ENCODE measurements around the gene PRPF39. TPM values are rescaled to one million over a fixed set of nuclear protein-coding genes. Genes with fewer than 3 reads are reported as not detected.
"Not testable (repeated sequence)": the region's sequence is repeated elsewhere in the genome, so short reads cannot be mapped to it uniquely, and the experiment has no call there.

Gene PRPF39
- total and polyA plus RNA-seq, 9 donors = 39.9 to 58.5 (median 44.8) TPM

GRCh38 chr14:45134051-45134958 is 50.4 kb downstream of the PRPF39 start, which contains the start of gene FKBP3:
FKBP3 (minus strand) TSS chr14:45134481; CDS start chr14:45134456, 25 bp downstream.
- H3K4me1 ChIP-seq (ENCODE audit: control insufficient read depth, insufficient read depth, low read length) = peaks cover 3% of the 10 kb centered on the region
- peak; percentile 100 for DNase-seq
- H3K4me3 ChIP-seq (ENCODE audit: low read length) = peak within 1 kb of the TSS; percentile 82
- under 1% methylated on average over 37 of the region's 53 CpGs for WGBS (ENCODE audit: insufficient coverage)
- H3K36me3 ChIP-seq (ENCODE audit: control insufficient read depth, insufficient read depth, low read length) = no peaks in the 10 kb centered on the region
- H3K9me3 ChIP-seq (replicated peaks; ENCODE audit: control insufficient read depth, low read depth, low read length) = no peaks in the 10 kb centered on the region
- H3K27ac ChIP-seq (ENCODE audit: low read length) = peak within 1 kb of the TSS; percentile 98
- H3K27me3 ChIP-seq (ENCODE audit: control insufficient read depth, insufficient read depth, low read length) = no peaks in the 10 kb centered on the region

- Histone ChIP-seq H3K27me3 (ENCODE audit: control insufficient read depth, insufficient read depth, low read length) (no peaks in the 10 kb centered on the region), H3K4me1 (ENCODE audit: control insufficient read depth, insufficient read depth, low read length) (peaks cover 3% of the 10 kb centered on the region), H3K4me3 (ENCODE audit: low read length) (peak overlapping the region; percentile 57), H3K27ac (ENCODE audit: low read length) (peak overlapping the region; percentile 98), H3K36me3 (ENCODE audit: control insufficient read depth, insufficient read depth, low read length) (no peaks in the 10 kb centered on the region), H3K9me3 (replicated peaks; ENCODE audit: control insufficient read depth, low read depth, low read length) (no peaks in the 10 kb centered on the region)
- no CpG with 5 or more reads among the region's 7 CpGs for WGBS (ENCODE audit: insufficient coverage)
- DNase-seq = peak; percentile 76
Observed at GRCh38 chr14:45135156-45135555, 51.2 kb downstream of the PRPF39 start.

- H3K4me1 ChIP-seq (ENCODE audit: control insufficient read depth, insufficient read depth, low read length) = peaks cover 3% of the 10 kb centered on the region
- DNase-seq = peak; percentile 99
- no peaks in the 10 kb centered on the region for H3K36me3 ChIP-seq (ENCODE audit: control insufficient read depth, insufficient read depth, low read length)
- peak within 1 kb of the TSS; percentile 98 for H3K27ac ChIP-seq (ENCODE audit: low read length)
- H3K27me3 ChIP-seq (ENCODE audit: control insufficient read depth, insufficient read depth, low read length) = no peaks in the 10 kb centered on the region
- peak within 1 kb of the TSS; percentile 57 for H3K4me3 ChIP-seq (ENCODE audit: low read length)
- no peaks in the 10 kb centered on the region for H3K9me3 ChIP-seq (replicated peaks; ENCODE audit: control insufficient read depth, low read depth, low read length)
- under 1% methylated on average over 46 of the region's 48 CpGs for WGBS (ENCODE audit: insufficient coverage)
Observed at GRCh38 chr14:45135659-45136395, 51.9 kb downstream of the PRPF39 start, which contains the start of gene FANCM. FANCM (plus strand) TSS chr14:45135930; CDS start chr14:45136032, 102 bp downstream.

- Histone ChIP-seq H3K36me3 (ENCODE audit: control insufficient read depth, insufficient read depth, low read length) (no peaks in the 10 kb centered on the region), H3K27ac (ENCODE audit: low read length) (peak overlapping the region; percentile 67), H3K9me3 (replicated peaks; ENCODE audit: control insufficient read depth, low read depth, low read length) (no peaks in the 10 kb centered on the region), H3K27me3 (ENCODE audit: control insufficient read depth, insufficient read depth, low read length) (no peaks in the 10 kb centered on the region), H3K4me1 (ENCODE audit: control insufficient read depth, insufficient read depth, low read length) (peaks cover 3% of the 10 kb centered on the region), H3K4me3 (ENCODE audit: low read length) (peak overlapping the region; percentile 57)
- no peak for DNase-seq
- WGBS (ENCODE audit: insufficient coverage) = 0% methylated on average over 4 of the region's 7 CpGs
Observed at GRCh38 chr14:45136399-45136798, 52.5 kb downstream of the PRPF39 start.

- DNase-seq = no peak
- H3K9me3 ChIP-seq (replicated peaks; ENCODE audit: control insufficient read depth, low read depth, low read length) = no peaks in the 10 kb centered on the region
- H3K4me1 ChIP-seq (ENCODE audit: control insufficient read depth, insufficient read depth, low read length) = peaks cover 3% of the 10 kb centered on the region
- no peaks in the 10 kb centered on the region for H3K27me3 ChIP-seq (ENCODE audit: control insufficient read depth, insufficient read depth, low read length)
- no peak overlapping the region for H3K27ac ChIP-seq (ENCODE audit: low read length)
- peaks cover 5% of the 10 kb centered on the region for H3K36me3 ChIP-seq (ENCODE audit: control insufficient read depth, insufficient read depth, low read length)
- WGBS (ENCODE audit: insufficient coverage) = 96% methylated on average over 6 of the region's 6 CpGs
- H3K4me3 ChIP-seq (ENCODE audit: low read length) = no peak overlapping the region
Observed at GRCh38 chr14:45140661-45141187, 56.8 kb downstream of the PRPF39 start.

- not testable (repeated sequence) for DNase-seq; H3K4me1 ChIP-seq (ENCODE audit: control insufficient read depth, insufficient read depth, low read length); H3K27ac ChIP-seq (ENCODE audit: low read length); H3K4me3 ChIP-seq (ENCODE audit: low read length); H3K9me3 ChIP-seq (replicated peaks; ENCODE audit: control insufficient read depth, low read depth, low read length); H3K27me3 ChIP-seq (ENCODE audit: control insufficient read depth, insufficient read depth, low read length); H3K36me3 ChIP-seq (ENCODE audit: control insufficient read depth, insufficient read depth, low read length)
- no CpG with 5 or more reads among the region's 8 CpGs for WGBS (ENCODE audit: insufficient coverage)
Observed at GRCh38 chr14:45142083-45142482, 58.2 kb downstream of the PRPF39 start.

GRCh38 chr14:45144658-45145057 is 60.7 kb downstream of the PRPF39 start:
- Histone ChIP-seq H3K36me3 (ENCODE audit: control insufficient read depth, insufficient read depth, low read length) (peaks cover 5% of the 10 kb centered on the region), H3K27me3 (ENCODE audit: control insufficient read depth, insufficient read depth, low read length) (no peaks in the 10 kb centered on the region), H3K9me3 (replicated peaks; ENCODE audit: control insufficient read depth, low read depth, low read length) (no peaks in the 10 kb centered on the region), H3K4me3 (ENCODE audit: low read length) (no peak overlapping the region), H3K27ac (ENCODE audit: low read length) (no peak overlapping the region), H3K4me1 (ENCODE audit: control insufficient read depth, insufficient read depth, low read length) (no peaks in the 10 kb centered on the region)
- no peak for DNase-seq

- no peak for DNase-seq
- Histone ChIP-seq H3K4me3 (ENCODE audit: low read length) (no peak overlapping the region), H3K27me3 (ENCODE audit: control insufficient read depth, insufficient read depth, low read length) (no peaks in the 10 kb centered on the region), H3K27ac (ENCODE audit: low read length) (no peak overlapping the region), H3K4me1 (ENCODE audit: control insufficient read depth, insufficient read depth, low read length) (no peaks in the 10 kb centered on the region), H3K9me3 (replicated peaks; ENCODE audit: control insufficient read depth, low read depth, low read length) (no peaks in the 10 kb centered on the region), H3K36me3 (ENCODE audit: control insufficient read depth, insufficient read depth, low read length) (peaks cover 5% of the 10 kb centered on the region)
- whole genome bisulfite sequencing (ENCODE audit: insufficient coverage) = 83% methylated on average over 1 of the region's 3 CpGs
Observed at GRCh38 chr14:45145214-45145613, 61.3 kb downstream of the PRPF39 start.

GRCh38 chr14:45149602-45150001 is 65.7 kb downstream of the PRPF39 start:
- Histone ChIP-seq H3K9me3 (replicated peaks; ENCODE audit: control insufficient read depth, low read depth, low read length) (no peaks in the 10 kb centered on the region), H3K4me1 (ENCODE audit: control insufficient read depth, insufficient read depth, low read length) (no peaks in the 10 kb centered on the region), H3K36me3 (ENCODE audit: control insufficient read depth, insufficient read depth, low read length) (peaks cover 4% of the 10 kb centered on the region), H3K4me3 (ENCODE audit: low read length) (no peak overlapping the region), H3K27me3 (ENCODE audit: control insufficient read depth, insufficient read depth, low read length) (no peaks in the 10 kb centered on the region), H3K27ac (ENCODE audit: low read length) (no peak overlapping the region)
- DNase-seq = no peak
- no CpG with 5 or more reads among the region's 3 CpGs for WGBS (ENCODE audit: insufficient coverage)

- no peaks in the 10 kb centered on the region for H3K4me1 ChIP-seq (ENCODE audit: control insufficient read depth, insufficient read depth, low read length)
- no peak overlapping the region for H3K27ac ChIP-seq (ENCODE audit: low read length)
- H3K9me3 ChIP-seq (replicated peaks; ENCODE audit: control insufficient read depth, low read depth, low read length) = no peaks in the 10 kb centered on the region
- H3K36me3 ChIP-seq (ENCODE audit: control insufficient read depth, insufficient read depth, low read length) = no peaks in the 10 kb centered on the region
- WGBS (ENCODE audit: insufficient coverage) = 100% methylated on average over 2 of the region's 4 CpGs
- DNase-seq = no peak
- H3K27me3 ChIP-seq (ENCODE audit: control insufficient read depth, insufficient read depth, low read length) = no peaks in the 10 kb centered on the region
- H3K4me3 ChIP-seq (ENCODE audit: low read length) = no peak overlapping the region
Observed at GRCh38 chr14:45150386-45150890, 66.5 kb downstream of the PRPF39 start.
